GM19395 (cell line): ENCODE results near the gene MACF1.
A peak's percentile ranks its signal among the peaks of the same experiment; 100 is the strongest.
"Not testable (repeated sequence)": the region's sequence is repeated elsewhere in the genome, so short reads cannot be mapped to it uniquely, and the experiment has no call there.

ENCODE experiments used
- ATAC-seq: cut with Tn5 transposase; IDR thresholded peaks from one replicate; pipeline ENCODE4 v1.9.1; 2021; ENCODE audit warnings: mild to moderate bottlenecking, moderate library complexity; ENCODE audit not compliant: unreplicated experiment

The MACF1 gene

GRCh38 chr1:39483276-39483675 lies 278.8 kb downstream of the MACF1 start:
- ATAC-seq = no peak

DNA sequence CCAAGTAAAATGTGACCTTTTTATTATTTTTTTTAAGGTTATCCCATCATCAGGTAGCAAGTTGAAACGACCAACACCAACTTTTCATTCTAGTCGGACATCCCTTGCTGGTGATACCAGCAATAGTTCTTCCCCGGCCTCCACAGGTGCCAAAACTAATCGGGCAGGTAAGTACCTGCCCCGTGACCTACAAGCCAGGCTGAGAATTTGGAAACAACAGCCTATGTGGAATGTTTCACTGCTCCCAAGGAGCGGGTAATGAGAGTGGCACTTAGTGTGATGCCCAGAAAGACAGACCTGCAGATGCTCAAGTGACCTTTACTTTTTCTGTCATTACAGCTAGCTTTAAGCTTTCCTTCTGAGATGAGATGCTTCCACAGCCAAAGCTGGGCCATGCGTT lies 280.1 kb downstream of the MACF1 start:
- no peak for ATAC-seq

DNA sequence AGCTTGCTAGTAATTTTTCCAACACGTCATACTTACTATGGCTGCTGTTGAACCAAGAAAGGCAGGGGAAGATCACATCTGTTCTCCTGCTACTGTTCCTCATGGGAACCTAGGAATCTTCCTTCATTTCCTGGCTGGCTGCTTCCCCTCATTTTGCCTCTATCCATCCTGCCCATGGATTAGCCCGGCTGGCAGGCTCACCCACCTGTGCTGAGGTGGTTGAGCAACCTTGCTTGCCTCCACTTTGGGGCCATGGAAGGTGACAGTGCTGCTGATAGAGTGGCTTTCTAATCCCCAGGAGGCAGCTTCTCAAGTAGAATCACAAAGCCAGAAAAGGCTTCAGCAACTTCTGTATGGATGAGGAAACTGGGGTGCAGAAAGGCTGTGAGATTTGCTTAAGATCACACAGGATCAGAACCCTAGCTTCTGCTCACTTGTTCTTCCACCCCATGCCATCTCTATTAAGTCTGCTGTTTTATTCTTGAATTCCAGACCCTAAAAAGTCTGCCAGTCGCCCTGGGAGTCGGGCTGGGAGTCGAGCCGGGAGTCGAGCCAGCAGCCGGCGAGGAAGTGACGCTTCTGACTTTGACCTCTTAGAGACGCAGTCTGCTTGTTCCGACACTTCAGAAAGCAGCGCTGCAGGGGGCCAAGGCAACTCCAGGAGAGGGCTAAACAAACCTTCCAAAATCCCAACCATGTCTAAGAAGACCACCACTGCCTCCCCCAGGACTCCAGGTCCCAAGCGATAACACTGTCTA lies 280.7 kb downstream of the MACF1 start:
- no peak for ATAC-seq

- ATAC-seq = no peak
These were observed 283.6 kb downstream of the MACF1 start for GRCh38 chr1:39488012-39488545.

GRCh38 chr1:39488793-39489566 lies 284.5 kb downstream of the MACF1 start:
- no peak for ATAC-seq

DNA sequence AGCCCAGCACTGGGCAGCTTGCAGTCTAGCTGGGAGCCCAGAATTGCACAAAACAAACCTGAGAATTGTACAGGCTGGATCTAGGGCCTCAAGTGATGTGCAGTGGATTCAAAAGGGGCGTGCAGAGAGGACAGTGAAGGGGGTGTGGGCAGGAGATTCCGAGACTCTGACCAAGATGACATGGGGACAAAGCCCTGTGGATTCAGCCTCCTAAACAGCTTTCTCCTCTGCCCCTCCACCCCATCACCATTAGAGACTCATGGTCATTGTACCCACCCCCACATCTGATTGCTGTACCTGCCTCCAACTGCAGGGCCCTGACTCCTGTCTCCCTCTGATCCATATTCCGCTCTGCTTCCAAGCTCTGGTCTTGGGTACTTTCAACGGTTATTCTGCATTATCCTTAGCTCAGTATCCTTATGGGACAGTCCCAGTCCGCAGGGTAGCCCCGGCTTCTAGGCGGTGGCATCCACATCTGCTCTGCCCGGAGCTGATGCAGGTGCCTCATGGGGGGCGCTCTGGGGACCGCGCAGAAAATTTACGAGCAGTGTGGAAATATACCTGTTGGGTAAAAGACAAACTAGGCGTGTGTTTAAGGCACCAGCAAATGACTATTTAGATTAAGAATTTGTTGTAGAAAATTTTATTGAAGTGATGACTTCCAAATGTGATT lies 285.2 kb downstream of the MACF1 start:
- ATAC-seq = no peak

- no peak for ATAC-seq
These were observed 286.2 kb downstream of the MACF1 start for GRCh38 chr1:39490596-39491145.

GRCh38 chr1:39491146-39491921 lies 286.8 kb downstream of the MACF1 start, which contains the start of gene BMP8A:
BMP8A (plus strand) TSS chr1:39491636; CDS start chr1:39491992, 356 bp downstream.
- ATAC-seq = peak; percentile 72

DNA sequence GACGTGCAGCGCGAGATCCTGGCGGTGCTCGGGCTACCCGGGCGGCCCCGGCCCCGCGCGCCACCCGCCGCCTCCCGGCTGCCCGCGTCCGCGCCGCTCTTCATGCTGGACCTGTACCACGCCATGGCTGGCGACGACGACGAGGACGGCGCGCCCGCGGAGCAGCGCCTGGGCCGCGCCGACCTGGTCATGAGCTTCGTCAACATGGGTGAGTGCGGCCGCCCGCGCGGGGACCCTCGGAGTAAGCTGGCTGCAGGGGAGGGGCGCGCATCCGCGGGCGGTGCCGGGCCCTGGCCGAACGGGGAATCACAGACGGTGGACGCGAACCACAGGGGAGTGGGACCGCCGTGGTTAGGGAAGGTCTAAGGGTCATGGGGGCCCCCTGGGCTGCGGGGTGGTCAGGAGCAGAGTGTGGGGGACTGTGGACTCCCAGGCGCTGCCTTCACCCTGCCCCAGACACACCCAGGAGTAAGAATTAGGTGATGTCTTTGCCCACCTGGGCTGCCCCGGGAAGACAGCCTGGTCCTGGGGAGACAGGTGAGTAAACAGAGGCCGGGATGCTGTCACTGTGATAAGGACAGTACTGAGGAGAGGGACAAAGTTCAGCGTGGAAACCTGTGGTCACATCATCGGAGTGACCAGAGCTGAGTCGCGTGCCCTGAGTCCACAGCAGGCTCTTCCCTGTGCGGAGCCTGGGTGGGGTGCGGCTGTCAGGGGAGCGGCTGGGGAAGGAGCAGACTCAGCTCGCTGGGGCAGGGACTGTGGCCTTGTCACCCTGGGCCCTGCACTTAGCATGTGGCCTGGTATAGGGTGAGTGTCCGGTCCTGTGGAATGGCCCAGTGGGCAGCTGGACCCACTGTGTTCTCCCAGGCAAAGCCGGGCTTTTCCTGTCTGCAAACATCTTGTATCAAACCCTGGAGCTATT lies 287.9 kb downstream of the MACF1 start:
- not testable (repeated sequence) for ATAC-seq

GRCh38 chr1:39493043-39493810 lies 288.7 kb downstream of the MACF1 start:
- ATAC-seq = not testable (repeated sequence)

- no peak for ATAC-seq
These were observed 290.3 kb downstream of the MACF1 start for GRCh38 chr1:39494671-39495410.

- not testable (repeated sequence) for ATAC-seq
These were observed 292.0 kb downstream of the MACF1 start for GRCh38 chr1:39496520-39496919.

DNA sequence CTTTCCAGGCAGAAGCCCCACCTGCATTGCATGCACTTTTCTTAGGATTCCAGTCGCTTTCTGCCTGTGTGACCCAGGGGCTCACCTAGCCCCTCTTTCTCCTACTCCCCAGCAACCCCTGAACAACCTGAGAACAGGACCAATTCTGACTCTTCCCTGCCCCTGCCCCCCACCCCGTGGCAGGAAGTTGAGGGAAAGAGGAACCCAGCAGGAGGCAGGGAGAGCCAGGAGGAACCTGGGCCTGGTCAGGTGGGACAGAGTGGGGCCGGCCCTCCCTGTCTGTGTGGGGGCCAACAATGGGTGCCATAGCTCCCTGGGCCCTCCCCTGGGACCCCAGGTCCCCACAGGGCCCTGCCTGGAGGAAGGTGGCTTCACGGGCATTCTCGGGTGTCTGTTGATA lies 293.1 kb downstream of the MACF1 start:
- no peak for ATAC-seq

- ATAC-seq = not testable (repeated sequence)
These were observed 293.7 kb downstream of the MACF1 start for GRCh38 chr1:39498096-39498710.

DNA sequence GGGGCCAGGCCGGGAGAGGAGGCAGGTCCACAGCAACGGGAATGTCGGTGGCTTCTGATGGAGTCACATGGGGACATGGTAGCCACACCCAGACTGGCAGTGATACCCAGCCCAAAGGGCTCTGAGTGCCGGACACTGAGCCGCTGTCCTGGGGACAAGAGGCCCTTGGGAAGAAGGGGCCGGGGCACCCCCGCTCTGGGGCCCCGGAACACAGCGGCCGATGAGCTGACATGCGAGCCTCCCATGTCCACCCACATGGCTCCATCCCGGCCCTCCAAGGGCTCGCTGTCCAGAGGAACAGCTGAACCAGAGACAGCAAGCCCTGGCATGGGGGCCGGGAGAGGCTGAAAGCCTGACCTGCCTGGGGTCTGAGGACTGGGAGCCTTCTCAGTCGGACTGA lies 294.3 kb downstream of the MACF1 start:
- ATAC-seq = not testable (repeated sequence)

- no peak for ATAC-seq
These were observed 295.2 kb downstream of the MACF1 start for GRCh38 chr1:39499668-39500067.

DNA sequence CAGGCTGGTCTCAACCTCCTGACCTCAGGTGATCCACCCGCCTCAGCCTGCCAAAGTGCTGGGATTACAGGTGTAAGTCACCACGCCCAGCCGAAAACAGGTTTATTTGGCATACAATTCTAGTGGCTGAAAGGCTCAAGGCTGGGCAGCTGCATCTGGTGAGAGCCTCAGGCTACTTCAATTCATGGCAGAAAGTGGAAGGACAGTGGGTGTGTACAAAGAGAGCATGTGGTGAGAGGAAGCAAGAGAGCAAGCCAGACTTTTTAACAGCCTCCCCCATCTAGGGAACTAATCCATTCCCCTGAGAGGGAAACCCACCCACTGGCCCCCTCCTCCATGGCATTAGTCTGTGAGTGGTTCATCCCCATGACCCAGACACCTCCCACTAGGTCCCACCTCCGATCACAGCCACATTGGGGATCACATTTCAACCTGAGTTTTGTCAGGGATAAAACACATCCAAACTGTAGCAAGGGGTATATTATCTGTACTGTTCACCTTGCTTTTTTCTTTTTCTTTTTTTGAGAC lies 296.4 kb downstream of the MACF1 start:
- ATAC-seq = no peak
